GM12864 (cell line): ENCODE data around the gene ALG11.

ENCODE experiments used
- DNase-seq: peaks from one replicate; pipeline ENCODE4 v3.0.0-alpha.2; 2011; ENCODE audit warnings: low read depth
- H3K4me3 ChIP-seq: 2 replicates; pipeline ENCODE4 v1.5.1; 2011; ENCODE audit warnings: mild to moderate bottlenecking, low read depth, low read length, control low read depth
- CTCF ChIP-seq: IDR thresholded peaks from 2 replicates; pipeline ENCODE4 v1.5.1; 2011; ENCODE audit warnings: low read depth, mild to moderate bottlenecking, moderate library complexity, low read length, control low read depth, inconsistent platforms; ENCODE audit errors: missing control alignments

The ALG11 gene

GRCh38 chr13:52016296-52016695, 4.1 kb downstream of the ALG11 start:
- no peak for TF ChIP-seq CTCF
- no peak for DNase-seq
- H3K4me3 ChIP-seq, result no peak overlapping the region

GRCh38 chr13:52020191-52020590, 8.0 kb downstream of the ALG11 start:
- H3K4me3 ChIP-seq, result no peak overlapping the region
- DNase-seq, result no peak
- TF ChIP-seq CTCF, result no peak

GRCh38 chr13:52022356-52022755, 10.2 kb downstream of the ALG11 start:
- TF ChIP-seq CTCF, result no peak
- DNase-seq, result no peak
- H3K4me3 ChIP-seq, result no peak overlapping the region

- no peak within 1 kb of the TSS for H3K4me3 ChIP-seq
- DNase-seq, result no peak
- TF ChIP-seq CTCF, result no peak
Measured at GRCh38 chr13:52024481-52024880, 12.3 kb downstream of the ALG11 start, which contains the start of gene UTP14C. TSS of gene UTP14C (plus strand) at chr13:52024691. CDS start at chr13:52028805, 4,114 bp downstream.

- H3K4me3 ChIP-seq, result no peak overlapping the region
- no peak for TF ChIP-seq CTCF
- no peak for DNase-seq
Measured at GRCh38 chr13:52025475-52026245, 13.5 kb downstream of the ALG11 start.

GRCh38 chr13:52026246-52026626, 14.0 kb downstream of the ALG11 start:
- DNase-seq, result no peak
- no peak overlapping the region for H3K4me3 ChIP-seq
- no peak for TF ChIP-seq CTCF

- TF ChIP-seq CTCF, result no peak
- H3K4me3 ChIP-seq, result no peak overlapping the region
- no peak for DNase-seq
Measured at GRCh38 chr13:52027832-52028231, 15.6 kb downstream of the ALG11 start.
